Measurements from ENCODE around the gene KCNG1.

Gene KCNG1

GRCh38 chr20:51026269-51026668 is 3.4 kb upstream of the KCNG1 start:
- no peak overlapping the region for H3K4me3 ChIP-seq (ENCODE audit: low read length)
- no peak for TF ChIP-seq ZNF274 (IDR thresholded peaks at IDR 0.05; ENCODE audit: low read depth, low read length)

GRCh38 chr20:51024761-51025160 is 1.9 kb upstream of the KCNG1 start:
- no peak overlapping the region for H3K4me3 ChIP-seq (ENCODE audit: low read length)
- no peak for TF ChIP-seq ZNF274 (IDR thresholded peaks at IDR 0.05; ENCODE audit: low read depth, low read length)

- no peak overlapping the region for H3K4me3 ChIP-seq (ENCODE audit: low read length)
- no peak for TF ChIP-seq ZNF274 (IDR thresholded peaks at IDR 0.05; ENCODE audit: low read depth, low read length)
Observed at GRCh38 chr20:51023617-51024155, 779 bp upstream of the KCNG1 start.

- H3K4me3 ChIP-seq (ENCODE audit: low read length) = no peak overlapping the region; the same call in 1 of the 2 replicates
- TF ChIP-seq ZNF274 (IDR thresholded peaks at IDR 0.05; ENCODE audit: low read depth, low read length) = no peak
Observed at GRCh38 chr20:51022227-51022802, 592 bp downstream of the KCNG1 start.

- H3K4me3 ChIP-seq (ENCODE audit: low read length) = no peak overlapping the region
- no peak for TF ChIP-seq ZNF274 (IDR thresholded peaks at IDR 0.05; ENCODE audit: low read depth, low read length)
Observed at GRCh38 chr20:51021067-51022025, 1.6 kb downstream of the KCNG1 start.

- H3K4me3 ChIP-seq (ENCODE audit: low read length) = no peak overlapping the region
- TF ChIP-seq ZNF274 (IDR thresholded peaks at IDR 0.05; ENCODE audit: low read depth, low read length) = no peak
Observed at GRCh38 chr20:51020657-51021056, 2.2 kb downstream of the KCNG1 start.

- no peak for TF ChIP-seq ZNF274 (IDR thresholded peaks at IDR 0.05; ENCODE audit: low read depth, low read length)
- no peak overlapping the region for H3K4me3 ChIP-seq (ENCODE audit: low read length)
Observed at GRCh38 chr20:51019656-51020592, 3.0 kb downstream of the KCNG1 start.

- no peak overlapping the region for H3K4me3 ChIP-seq (ENCODE audit: low read length)
- TF ChIP-seq ZNF274 (IDR thresholded peaks at IDR 0.05; ENCODE audit: low read depth, low read length) = no peak
Observed at GRCh38 chr20:51017251-51017650, 5.7 kb downstream of the KCNG1 start.

GRCh38 chr20:51016521-51016920 is 6.4 kb downstream of the KCNG1 start:
- H3K4me3 ChIP-seq (ENCODE audit: low read length) = no peak overlapping the region
- TF ChIP-seq ZNF274 (IDR thresholded peaks at IDR 0.05; ENCODE audit: low read depth, low read length) = no peak

- H3K4me3 ChIP-seq (ENCODE audit: low read length) = no peak overlapping the region
- no peak for TF ChIP-seq ZNF274 (IDR thresholded peaks at IDR 0.05; ENCODE audit: low read depth, low read length)
Observed at GRCh38 chr20:51014797-51015722, 7.8 kb downstream of the KCNG1 start.

- TF ChIP-seq ZNF274 (IDR thresholded peaks at IDR 0.05; ENCODE audit: low read depth, low read length) = no peak
Observed at GRCh38 chr20:51013577-51014330, 9.2 kb downstream of the KCNG1 start.

GRCh38 chr20:51012357-51012756 is 10.6 kb downstream of the KCNG1 start:
- no peak for TF ChIP-seq ZNF274 (IDR thresholded peaks at IDR 0.05; ENCODE audit: low read depth, low read length)
- H3K4me3 ChIP-seq (ENCODE audit: low read length) = no peak overlapping the region

More at GRCh38 chr20:51013577-51014330, 9.2 kb downstream of the KCNG1 start:
- H3K4me3 ChIP-seq (ENCODE audit: low read length) = no peak overlapping the region

All from GM08714 (cell line).